ENCODE measurements around the gene WDPCP.
"Not testable (repeated sequence)": the region's sequence is repeated elsewhere in the genome, so short reads cannot be mapped to it uniquely, and the experiment has no call there.

Gene WDPCP

DNA sequence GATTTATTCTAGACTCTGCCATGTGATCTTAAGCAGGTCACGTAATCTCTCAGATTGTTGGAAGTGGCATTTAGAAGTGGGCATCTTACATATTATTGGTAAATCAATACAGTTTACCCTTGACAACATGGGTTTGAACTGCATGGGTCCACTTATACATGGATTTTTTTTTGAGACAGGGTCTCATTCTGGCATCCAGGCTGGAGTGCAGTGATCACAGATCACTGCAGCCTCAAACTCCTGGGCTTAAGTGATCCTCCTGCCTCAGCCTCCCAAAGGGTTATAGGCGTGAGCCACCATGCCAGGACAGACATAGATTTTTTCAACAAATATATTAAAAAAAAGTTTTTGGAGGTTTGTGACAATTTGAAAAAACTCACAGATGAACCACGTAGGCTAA lies 393.0 kb downstream of the WDPCP start:
- no peak for DNase-seq

DNA sequence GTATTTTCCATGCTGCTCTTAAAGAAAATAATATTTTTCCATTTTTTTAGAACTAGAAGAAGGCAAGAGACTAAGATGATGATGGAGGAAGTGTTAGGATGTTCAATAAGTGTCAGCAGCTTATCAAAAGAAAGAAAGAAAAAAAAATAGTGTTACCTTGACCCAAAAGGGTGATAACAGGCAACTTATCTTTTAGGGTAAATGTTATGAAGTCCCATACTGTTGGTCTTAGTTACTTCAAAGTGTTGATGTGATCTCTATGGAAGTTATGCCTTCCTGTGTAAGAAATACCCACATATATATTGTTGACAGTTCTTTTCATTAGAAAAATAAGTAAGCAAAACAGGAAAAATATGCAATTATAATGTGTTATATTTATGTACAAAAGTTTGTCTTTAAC lies 394.1 kb downstream of the WDPCP start:
- no peak for DNase-seq

DNA sequence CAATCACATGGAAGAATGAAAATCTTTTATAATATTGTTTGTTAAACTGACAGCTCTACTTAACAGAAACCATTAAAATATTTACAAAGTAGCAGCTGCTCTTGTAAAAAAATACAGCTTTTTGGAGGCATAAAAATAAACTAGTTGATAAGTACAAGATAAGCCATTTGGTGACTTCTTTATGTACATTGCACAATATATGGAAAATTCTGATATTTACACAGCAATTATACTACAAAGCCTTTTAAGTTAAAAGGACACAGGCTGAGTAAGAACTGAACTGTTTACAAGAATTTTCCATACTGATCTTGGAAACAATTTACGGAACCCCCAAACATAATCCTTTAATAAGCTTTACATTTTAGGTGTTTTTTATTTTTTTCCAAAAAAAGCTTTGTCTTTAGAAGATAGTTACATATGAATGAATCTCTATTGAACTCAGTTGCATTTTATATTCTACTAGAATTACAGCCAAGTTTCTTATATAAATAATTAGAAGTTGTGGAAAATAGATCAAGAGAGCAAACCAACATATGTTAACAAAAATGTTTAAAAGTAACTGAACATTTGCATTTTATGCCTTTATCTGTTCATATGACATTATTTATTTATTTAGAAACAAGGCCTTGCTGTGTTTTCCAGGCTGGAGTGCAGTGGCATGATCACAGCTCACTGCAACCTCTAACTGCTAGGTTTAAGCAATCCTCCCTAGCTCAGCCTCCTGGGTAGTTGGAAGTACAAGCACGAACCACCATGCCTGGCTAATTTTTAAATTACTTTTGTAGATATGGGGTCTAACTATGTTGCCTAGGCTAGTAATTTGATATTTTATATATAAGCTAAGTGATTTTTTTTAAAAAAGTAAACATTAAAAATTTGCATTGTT lies 395.1 kb downstream of the WDPCP start:
- peak; percentile 25 for DNase-seq

DNA sequence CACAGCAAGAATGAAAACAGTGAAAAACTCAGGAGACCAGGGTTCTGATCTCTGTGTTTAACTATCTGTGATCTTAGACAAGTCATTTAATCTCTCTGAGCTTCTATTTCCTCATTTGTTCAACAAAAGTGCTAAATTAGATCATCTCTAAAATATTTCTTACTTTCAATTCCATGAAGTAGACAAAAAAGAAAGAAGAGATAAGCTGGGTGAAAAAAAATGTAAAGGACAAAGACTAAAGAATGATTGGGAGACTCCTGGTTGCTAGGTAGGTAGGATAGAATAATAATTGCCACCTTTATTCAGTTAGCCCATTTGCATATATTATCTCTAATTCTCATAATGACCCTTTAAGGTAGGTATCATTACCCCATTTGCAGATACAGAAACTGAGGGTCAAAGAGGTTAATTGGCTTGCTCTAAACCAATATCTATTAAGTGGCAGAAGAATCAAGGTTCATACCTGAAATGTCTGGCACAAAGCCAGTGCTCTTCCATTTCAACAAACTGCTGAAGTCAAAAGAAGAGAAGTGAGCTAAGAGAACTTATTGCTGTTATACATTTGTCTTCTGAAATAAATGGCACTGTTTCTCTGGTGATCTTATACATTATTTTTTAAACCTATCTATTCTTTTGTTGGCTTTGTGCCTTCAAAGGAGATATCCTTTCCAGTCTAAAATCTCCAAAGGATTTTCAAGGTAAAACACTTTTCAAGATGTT lies 395.9 kb downstream of the WDPCP start:
- peak; percentile 32 for DNase-seq

DNA sequence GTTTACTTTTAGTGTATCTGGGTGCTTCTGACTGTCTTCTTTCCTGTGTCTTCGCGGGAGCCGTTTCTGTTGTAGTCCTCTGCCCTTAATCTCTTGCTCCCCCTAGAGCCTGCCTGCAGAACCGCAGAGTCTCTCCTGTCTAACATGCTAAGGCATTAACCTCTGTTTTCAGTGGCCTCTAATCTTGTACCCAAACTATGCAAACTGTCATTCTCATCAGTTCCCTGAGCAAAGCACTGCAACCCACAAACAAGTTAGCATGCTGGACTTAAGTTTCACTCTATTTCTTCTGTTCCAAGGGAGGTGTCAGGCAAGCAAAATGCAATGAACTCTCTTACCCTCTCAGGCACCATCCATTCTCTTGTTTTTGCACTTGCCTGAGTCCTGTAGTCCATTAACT lies 399.3 kb downstream of the WDPCP start:
- no peak for DNase-seq

DNA sequence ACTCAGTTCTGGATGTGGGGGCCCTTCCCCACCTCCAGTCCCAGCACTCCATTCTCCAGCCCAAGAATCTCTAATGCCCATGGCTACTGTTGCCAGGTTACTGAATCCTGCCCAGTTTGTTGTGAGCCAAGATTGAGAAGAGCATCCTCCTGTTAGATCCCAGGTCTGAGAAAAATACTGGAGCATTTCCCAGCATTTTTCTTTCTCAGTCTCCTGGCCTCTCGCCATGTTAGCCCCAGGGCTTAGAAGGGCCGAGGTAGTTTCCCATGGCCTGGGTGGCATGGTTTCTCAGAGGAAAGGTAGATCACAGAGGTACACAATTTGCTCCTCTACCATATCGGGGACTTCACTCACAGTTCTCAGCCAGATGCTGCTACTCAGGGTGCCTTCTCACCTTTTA lies 401.9 kb downstream of the WDPCP start:
- no peak for DNase-seq

DNA sequence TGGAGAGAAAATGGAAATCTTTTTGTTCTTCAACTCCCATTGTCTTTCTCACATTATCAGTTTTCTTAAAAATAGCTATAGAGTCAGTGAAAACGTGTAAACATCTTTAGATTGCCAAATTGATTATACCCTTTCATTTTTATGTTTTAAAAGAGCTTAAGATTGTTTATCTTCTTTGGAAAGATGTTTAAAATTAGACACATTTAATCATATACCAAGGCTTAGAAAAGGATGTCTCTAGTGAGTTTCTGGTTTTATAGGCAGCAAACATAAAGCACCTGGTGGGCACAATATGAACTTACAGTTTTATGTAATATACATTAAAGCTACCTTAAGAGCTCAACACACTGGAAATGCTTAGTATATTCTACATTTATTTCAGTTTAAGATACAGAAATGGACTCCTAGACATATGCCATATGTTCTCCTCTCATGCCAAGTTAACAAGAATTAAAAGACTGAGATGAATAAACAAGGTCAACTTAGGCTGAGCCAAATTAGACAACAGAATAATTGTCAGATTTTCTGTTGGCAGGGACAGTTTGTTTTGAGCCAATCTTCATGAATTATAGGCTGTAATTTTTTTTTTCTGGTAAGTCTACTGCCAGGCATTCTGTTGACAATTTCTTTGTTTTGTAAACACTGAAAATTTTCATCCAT lies 425.0 kb downstream of the WDPCP start:
- no peak for DNase-seq

DNA sequence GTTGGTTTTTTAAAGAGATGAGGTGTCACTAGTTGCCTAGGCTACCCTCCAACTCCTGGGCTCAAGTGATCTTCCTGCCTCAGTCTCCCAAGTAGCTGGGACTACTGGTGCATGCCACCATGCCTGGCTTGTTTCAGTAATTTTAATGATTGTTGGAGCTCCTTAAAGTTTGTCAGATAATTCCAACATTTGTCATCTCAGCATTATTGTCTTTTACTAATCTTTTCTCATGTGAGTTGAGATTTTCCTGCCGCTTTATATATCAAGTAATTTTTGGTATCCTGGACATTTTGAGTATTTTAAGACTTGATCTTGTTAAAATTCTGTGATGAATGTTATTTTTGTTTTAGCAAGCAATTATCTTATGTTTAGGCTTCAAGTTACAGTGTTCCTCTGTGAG lies 429.0 kb downstream of the WDPCP start:
- DNase-seq, result no peak

DNA sequence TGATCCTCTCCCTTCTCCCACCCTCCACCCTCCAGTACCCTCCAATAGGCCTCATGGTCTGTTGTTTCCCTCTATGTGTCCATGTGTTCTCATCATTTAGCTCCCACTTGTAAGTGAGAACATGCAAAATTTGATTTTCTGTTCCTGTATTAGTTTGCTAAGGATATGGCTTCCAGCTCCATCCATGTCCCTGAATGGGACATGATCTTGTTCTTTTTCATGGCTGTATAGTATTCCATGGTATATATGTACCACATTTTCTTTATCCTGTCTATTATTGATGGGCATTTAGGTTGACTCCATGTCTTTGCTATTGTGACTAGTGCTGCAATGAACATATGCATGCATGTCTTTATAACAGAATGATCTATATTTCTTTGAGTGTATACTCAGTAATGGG lies 451.6 kb downstream of the WDPCP start:
- not testable (repeated sequence) for DNase-seq

DNA sequence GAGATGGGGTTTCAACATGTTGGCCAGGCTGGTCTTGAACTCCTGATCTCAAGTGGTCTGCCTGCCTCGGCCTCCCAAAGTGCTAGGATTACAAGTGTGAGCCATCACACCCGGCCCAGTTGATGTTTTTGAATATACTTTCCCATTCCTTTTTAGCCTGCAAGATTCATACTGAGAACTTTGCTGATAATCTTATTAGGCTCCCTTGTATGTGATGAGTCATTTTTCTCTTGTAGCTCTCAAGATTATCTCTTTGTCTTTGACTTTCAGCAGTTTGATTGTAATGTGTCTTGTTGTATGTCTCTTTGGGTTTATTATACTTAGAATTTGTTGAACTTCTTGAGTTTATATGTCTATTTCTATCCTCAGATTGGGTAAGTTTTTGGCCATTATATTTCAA lies 456.3 kb downstream of the WDPCP start:
- no peak for DNase-seq

DNA sequence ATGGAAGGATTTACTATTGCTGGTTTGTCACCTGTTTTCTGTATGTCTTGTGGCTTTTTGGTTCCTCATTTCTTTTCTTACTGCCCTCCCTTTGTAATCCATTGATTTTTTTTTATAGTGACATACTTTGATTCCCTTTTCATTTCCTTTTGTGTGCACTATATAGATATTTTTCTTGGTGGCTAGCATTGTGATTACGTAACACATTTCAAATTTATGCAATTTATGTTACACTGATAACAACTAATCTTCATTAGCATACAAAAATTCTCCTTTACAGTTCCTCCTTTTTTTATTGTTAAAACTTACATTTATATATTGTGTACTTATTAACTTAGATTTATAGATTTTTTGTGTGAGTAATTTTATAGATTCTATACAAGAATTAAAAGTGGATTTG lies 457.1 kb downstream of the WDPCP start:
- DNase-seq, result no peak

DNA sequence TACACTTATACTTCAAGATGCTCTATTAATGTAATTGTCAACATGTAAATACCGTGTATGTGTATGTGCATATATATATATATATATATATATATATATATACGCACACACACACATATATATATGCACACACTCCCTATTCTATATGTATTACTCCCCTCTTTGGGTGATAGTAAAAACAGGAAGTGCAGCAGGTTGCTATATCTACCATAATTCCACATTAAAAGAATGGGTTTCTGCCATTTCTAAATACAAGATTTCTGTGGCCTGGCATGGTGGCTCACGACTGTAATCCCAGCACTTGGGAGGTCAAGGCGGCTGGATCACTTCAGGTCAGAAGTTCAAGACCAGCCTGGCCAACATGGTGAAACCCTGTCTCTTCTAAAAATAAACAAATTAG lies 460.7 kb downstream of the WDPCP start:
- DNase-seq, result no peak

DNA sequence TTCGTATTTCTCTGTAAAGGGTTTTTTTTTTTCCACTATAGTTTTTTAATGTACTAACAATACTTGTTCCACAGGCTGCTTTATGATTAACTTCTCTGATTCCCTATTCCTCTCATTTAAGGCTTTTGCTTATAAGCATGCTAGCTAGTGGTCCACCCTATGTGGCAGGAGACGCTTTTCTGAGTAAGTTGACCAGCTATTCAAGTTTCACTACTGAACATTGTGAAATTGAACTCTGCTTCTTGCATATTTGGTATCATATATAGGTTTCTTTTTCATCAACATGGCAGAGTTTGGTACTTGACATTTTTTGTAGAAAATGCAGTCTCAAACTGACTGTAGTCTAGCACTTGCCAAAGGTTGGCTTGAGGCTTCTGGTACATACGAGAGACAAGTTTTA lies 463.4 kb downstream of the WDPCP start:
- DNase-seq, result no peak

DNA sequence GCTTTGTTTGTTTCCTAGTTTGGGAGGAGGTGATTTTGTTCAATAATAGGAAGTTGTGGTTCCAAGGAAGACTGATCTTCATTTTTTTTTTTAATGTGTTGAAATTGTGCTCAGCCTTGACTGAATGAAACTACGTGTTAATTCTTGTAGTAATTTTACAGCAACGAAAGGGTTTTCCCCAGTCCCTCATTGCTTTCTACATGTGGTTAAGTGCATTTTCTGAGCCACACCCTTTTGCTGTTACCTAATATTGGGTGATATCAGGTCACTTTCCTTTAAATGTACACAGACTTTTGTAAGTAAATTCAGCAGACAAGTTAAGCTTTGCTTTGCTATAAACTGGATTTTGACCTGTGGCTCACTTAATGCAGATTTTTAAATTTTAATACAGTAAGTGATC lies 464.1 kb downstream of the WDPCP start:
- DNase-seq, result no peak

DNA sequence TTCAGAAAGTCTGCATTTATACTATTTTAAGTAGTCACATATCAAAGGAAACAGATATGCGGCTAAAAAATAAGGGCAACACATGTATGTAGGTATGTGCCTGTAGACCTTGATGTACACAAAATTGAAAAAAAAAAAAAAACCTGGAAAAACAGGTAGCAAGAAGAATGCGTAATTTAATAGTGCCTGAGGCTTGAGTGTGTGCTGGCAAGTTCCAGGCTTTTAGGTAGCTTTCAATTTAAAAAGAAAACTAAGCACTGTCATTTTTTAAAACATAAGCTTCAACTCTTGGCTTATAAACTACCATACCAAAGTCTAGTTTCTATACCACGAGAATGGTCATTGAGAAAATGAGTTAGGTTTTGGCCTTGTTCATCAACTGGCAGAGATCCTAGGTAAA lies 465.4 kb downstream of the WDPCP start:
- no peak for DNase-seq

DNA sequence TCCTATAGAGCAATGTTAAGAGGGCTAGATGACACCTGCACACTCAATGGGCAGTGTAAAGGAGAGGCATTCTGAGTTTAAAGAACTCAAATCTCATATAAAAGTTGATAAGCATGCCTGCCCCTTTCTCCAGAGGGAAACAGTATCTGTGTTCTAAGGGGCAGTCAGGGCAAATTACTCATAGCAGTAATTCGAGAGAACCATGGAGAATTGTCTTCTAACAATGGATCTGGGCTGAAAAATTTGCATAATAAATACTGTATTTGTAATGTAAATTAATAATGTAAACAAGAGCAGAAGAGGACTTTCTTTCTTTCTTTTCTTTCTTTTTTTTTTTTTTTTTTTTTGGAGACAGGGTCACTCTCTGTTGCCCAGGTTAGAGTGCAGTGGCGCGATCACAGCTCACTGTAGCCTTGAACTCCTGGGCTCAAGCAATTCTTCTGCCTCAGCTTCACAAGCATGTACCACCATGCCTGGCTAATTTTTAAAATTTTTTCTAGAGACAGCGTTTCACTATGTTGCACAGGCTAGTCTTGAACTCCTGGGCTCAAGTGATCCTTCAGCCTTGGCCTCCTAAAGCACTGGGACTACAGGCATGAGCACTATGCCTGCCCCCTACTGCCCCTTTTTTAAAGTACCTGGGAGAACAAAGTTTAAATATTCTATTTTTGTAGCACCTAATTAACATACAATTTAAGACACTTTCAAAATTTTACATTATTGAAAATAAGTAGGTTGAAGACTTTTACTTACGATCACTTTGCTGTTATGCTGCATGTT lies 467.0 kb downstream of the WDPCP start:
- no peak for DNase-seq

DNA sequence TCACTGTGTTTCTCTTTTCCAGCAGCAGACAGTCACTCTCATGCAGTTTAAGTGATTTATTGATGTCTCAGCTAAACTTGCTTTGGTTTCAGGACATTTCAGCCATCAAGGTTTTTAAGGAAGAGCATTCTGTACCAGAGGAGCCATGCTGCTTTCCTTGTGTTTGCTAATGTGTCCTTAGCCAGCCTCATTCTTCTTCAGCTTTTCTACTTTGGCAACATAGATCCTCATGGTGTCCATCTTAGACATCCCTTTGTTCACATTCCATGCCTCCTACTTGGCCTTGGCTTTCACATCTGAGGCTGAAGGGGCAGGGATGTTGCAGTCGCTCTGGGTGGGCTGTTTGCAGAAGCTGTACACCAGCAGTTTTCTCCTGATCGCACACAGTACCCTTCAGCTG lies 469.5 kb downstream of the WDPCP start:
- DNase-seq, result no peak

DNA sequence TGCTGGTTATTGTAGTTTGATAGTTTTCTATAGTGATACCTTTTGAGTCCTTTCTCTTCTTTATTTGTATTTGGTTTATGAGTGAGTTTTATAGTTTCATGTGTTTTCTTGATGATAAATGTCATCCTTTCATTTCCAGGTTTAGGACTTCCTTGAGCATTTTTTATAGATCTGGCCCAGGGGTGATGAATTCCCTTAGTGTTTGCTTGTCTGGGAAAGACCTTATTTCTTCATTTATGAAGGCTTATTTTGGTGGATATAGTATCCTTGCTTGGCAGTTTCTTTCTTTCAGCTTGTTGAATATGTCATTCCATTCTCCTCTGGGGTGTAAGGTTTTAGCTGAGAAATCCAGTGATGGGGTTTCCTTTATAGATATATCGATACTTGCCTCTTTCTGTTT lies 483.8 kb downstream of the WDPCP start:
- DNase-seq, result no peak

DNA sequence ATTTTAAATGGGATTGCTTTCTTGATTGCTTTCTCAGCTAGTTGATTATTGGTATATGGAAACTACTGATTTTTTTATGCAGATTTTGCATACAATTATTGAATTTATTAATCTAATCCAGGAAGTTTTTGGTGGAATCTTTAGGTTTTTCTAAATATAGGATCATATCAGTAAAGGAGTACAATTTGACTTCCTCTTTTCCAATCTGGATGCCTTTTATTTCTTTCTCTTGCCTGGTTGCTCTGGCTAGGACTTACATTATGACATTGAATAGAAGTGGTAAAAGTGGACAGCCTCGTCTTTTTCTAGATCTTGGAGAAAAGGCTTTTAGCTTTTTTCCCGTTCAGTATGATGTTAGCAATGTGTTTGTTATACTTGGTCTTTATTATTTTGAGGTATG lies 486.3 kb downstream of the WDPCP start:
- no peak for DNase-seq

DNA sequence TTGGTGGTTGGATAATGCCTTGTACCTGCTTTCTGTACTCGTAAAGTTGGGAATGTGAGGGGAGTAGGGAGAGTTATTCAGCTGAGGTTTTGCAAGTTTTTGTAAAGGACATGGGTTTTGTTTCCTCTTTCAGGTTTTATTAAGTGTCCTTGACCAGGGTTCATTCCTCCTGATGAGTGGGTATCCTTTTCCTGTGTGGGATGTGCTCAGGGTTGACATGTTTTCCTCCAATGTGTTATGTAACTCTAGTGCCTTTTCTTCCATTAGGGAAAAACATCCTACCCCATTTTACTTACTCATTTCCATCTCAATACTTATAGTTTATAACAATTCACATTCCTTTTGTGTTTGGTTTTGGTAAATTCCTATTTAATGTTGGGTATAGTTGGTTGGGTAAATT lies 489.2 kb downstream of the WDPCP start:
- DNase-seq, result no peak

DNA sequence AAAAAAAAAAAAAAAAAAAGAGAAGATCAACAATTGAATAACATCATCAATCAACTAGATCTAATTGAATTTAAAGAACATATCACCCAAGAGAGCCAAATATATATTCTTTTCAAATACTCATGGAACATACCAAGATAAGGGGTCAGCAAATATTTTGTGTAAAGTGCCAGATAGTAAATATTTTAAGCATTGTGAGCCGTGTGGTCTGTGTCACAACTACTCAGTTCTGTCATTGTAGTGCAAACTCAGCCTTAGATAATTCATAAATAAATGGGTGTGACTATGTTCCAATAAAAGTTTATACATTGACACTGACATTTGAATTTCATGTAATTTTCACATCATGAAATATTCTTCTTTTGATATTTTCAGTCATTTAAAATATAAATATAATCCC lies 491.8 kb downstream of the WDPCP start:
- DNase-seq, result no peak

DNA sequence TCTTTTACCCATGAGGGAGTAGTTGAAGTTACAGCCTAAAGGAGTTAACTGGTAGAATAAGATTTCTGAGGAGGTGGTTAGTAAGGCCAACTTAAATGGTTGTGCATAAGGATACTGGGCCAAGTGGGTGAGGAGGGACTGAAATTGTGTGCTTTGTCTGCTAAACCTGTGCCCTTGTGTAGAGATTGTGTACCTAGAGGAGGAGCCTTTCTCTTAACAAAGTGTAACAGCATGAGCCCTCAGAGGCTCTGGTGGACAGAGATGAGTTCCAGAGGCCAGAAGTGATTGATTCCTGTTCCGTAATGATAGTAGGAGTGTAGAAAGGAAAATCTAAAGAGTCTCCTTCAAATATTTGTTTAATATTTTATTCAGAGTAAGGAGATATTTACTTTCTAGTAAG lies 494.8 kb downstream of the WDPCP start:
- no peak for DNase-seq

DNA sequence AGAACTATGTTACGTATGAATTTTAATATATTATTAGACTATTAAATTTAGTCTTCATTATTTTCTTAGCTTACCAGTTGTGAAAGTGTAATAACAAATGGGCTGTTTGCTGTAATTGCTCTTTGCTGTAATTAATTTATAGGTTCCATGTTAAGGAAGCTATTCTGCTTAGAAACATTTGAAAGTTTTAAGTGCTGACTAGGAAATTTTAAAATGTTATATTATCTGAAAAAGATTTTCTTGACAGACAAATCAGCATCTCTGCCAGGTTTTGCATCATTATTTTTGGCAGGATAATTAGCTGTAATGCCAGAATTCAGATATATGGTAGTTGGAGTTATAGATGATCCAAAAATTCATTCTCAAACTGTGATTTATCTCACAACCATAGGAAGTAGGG lies 495.4 kb downstream of the WDPCP start:
- no peak for DNase-seq
